Upper lobe of right lung (tissue), 1 donor: Measurements from ENCODE around the gene NUDT8. TPM values are rescaled to one million over a fixed set of nuclear protein-coding genes. Genes with fewer than 3 reads are reported as not detected.
"Not testable (repeated sequence)": the region's sequence is repeated elsewhere in the genome, so short reads cannot be mapped to it uniquely, and the experiment has no call there.

Source experiments
- ATAC-seq: fragments of 200-7000 bp; cut with Tn5 transposase; one replicate; pipeline ENCODE4 v1.9.1; 2020; ENCODE audit warnings: mild to moderate bottlenecking, moderate library complexity
- DNase-seq: peaks from one replicate; pipeline ENCODE4 v3.0.0-alpha.2; 2020
- H3K27ac ChIP-seq: fragments of 200-600 bp; one replicate; pipeline ENCODE4 v1.8.0; 2022
- H3K27me3 ChIP-seq: fragments of 200-600 bp; one replicate; pipeline ENCODE4 v1.8.0; 2022; ENCODE audit warnings: mild to moderate bottlenecking
- H3K36me3 ChIP-seq: fragments of 200-600 bp; one replicate; pipeline ENCODE4 v1.8.0; 2022
- H3K4me1 ChIP-seq: fragments of 200-600 bp; one replicate; pipeline ENCODE4 v1.8.0; 2022
- H3K4me3 ChIP-seq: fragments of 200-600 bp; one replicate; pipeline ENCODE4 v1.8.0; 2022; ENCODE audit warnings: mild to moderate bottlenecking
- H3K9me3 ChIP-seq: fragments of 200-600 bp; one replicate; pipeline ENCODE4 v1.8.0; 2022
- CTCF ChIP-seq: fragments of 200-600 bp; IDR thresholded peaks from one replicate; pipeline ENCODE4 v1.8.0; 2022; ENCODE audit warnings: antibody characterized with exemption
- intact Hi-C: fragments of 100-400 bp; cut with DNase I; formaldehyde crosslinking; loops from one replicate; pipeline ENCODE4 v1.11.0; 2022
- total RNA-seq: library from RNA; stranded (reverse); fragmentation: NEBNext Ultra II Directional; extraction: Animal tissue kit (Norgen Biotek cat#: 25700); gene quantifications from one replicate; pipeline ENCODE4 v1.2.1, GENCODE V29; 2021
- donor health status: DM: no; HTN: yes; CAD: no; lungs with severe emphysema.

Gene NUDT8
- total RNA-seq, 1 donor from 2014 or later = 12.2 TPM

GRCh38 chr11:67640021-67640757, 10.5 kb upstream of the NUDT8 start:
- Histone ChIP-seq H3K4me3 (no peak overlapping the region), H3K9me3 (no peaks in the 10 kb centered on the region), H3K27me3 (peaks cover 11% of the 10 kb centered on the region), H3K27ac (no peak overlapping the region), H3K4me1 (no peaks in the 10 kb centered on the region), H3K36me3 (no peaks in the 10 kb centered on the region)
- intact Hi-C loops = no loop called here
- peak; percentile 84 for ATAC-seq
- peak; percentile 84 for DNase-seq
- TF ChIP-seq CTCF = peak; percentile 60

- Histone ChIP-seq H3K27me3 (peaks cover 11% of the 10 kb centered on the region), H3K4me1 (no peaks in the 10 kb centered on the region), H3K4me3 (no peak within 1 kb of the TSS), H3K27ac (no peak within 1 kb of the TSS), H3K36me3 (no peaks in the 10 kb centered on the region), H3K9me3 (no peaks in the 10 kb centered on the region)
- intact Hi-C loops = no loop called here
- DNase-seq (no peak), ATAC-seq (no peak)
- TF ChIP-seq CTCF = no peak
These were observed 9.7 kb upstream of the NUDT8 start, which contains the start of gene TBX10 for GRCh38 chr11:67639438-67639859. TBX10 (minus strand) TSS chr11:67639763; CDS start chr11:67639472, 291 bp downstream.

GRCh38 chr11:67638535-67639437, 9.0 kb upstream of the NUDT8 start:
- Histone ChIP-seq H3K9me3 (no peaks in the 10 kb centered on the region), H3K4me1 (no peaks in the 10 kb centered on the region), H3K36me3 (no peaks in the 10 kb centered on the region), H3K27ac (no peak overlapping the region), H3K4me3 (no peak overlapping the region), H3K27me3 (peaks cover 11% of the 10 kb centered on the region)
- DNase-seq (peak; percentile 48), ATAC-seq (no peak)
- intact Hi-C loops = no loop called here
- TF ChIP-seq CTCF = no peak

GRCh38 chr11:67637441-67637840, 7.7 kb upstream of the NUDT8 start:
- ATAC-seq, H3K4me3 ChIP-seq, H3K36me3 ChIP-seq, H3K9me3 ChIP-seq, H3K27ac ChIP-seq, intact Hi-C loops, H3K4me1 ChIP-seq, DNase-seq: not testable (repeated sequence)
- H3K27me3 ChIP-seq = peaks cover 11% of the 10 kb centered on the region

GRCh38 chr11:67636962-67637361, 7.2 kb upstream of the NUDT8 start:
- TF ChIP-seq CTCF = no peak
- no peak for DNase-seq
- H3K4me1 ChIP-seq = no peaks in the 10 kb centered on the region
- H3K27me3 ChIP-seq = peaks cover 11% of the 10 kb centered on the region
- H3K9me3 ChIP-seq = no peaks in the 10 kb centered on the region
- H3K27ac ChIP-seq = no peak overlapping the region
- H3K36me3 ChIP-seq = no peaks in the 10 kb centered on the region
- intact Hi-C loops = no loop called here
- ATAC-seq = no peak
- H3K4me3 ChIP-seq = no peak overlapping the region

GRCh38 chr11:67635231-67635521, 5.4 kb upstream of the NUDT8 start:
- H3K4me3 ChIP-seq = no peak overlapping the region
- peaks cover 9% of the 10 kb centered on the region for H3K27me3 ChIP-seq
- intact Hi-C loops = no loop called here
- no peak for TF ChIP-seq CTCF
- peaks cover 6% of the 10 kb centered on the region for H3K4me1 ChIP-seq
- DNase-seq (no peak), ATAC-seq (no peak)
- H3K9me3 ChIP-seq = no peaks in the 10 kb centered on the region
- no peaks in the 10 kb centered on the region for H3K36me3 ChIP-seq
- H3K27ac ChIP-seq = no peak overlapping the region
